Measurements from ENCODE around the gene CDH2. TPM values are rescaled to one million over a fixed set of nuclear protein-coding genes. Genes with fewer than 3 reads are reported as not detected.

CDH2 gene
- total RNA-seq, 4 donors from 2014 or later = 0.50 to 2.0 (median 1.4) TPM

- ATAC-seq (ENCODE audit: low FRiP score) (no peak), DNase-seq (ENCODE audit: low spot score) (no peak)
These were observed 126.4 kb downstream of the CDH2 start for GRCh38 chr18:28050545-28050944.

GRCh38 chr18:28048612-28049011 is 128.3 kb downstream of the CDH2 start:
- ATAC-seq (ENCODE audit: low FRiP score) = no peak
- no peak for DNase-seq (ENCODE audit: low spot score)
- TF ChIP-seq, protein P1, sequence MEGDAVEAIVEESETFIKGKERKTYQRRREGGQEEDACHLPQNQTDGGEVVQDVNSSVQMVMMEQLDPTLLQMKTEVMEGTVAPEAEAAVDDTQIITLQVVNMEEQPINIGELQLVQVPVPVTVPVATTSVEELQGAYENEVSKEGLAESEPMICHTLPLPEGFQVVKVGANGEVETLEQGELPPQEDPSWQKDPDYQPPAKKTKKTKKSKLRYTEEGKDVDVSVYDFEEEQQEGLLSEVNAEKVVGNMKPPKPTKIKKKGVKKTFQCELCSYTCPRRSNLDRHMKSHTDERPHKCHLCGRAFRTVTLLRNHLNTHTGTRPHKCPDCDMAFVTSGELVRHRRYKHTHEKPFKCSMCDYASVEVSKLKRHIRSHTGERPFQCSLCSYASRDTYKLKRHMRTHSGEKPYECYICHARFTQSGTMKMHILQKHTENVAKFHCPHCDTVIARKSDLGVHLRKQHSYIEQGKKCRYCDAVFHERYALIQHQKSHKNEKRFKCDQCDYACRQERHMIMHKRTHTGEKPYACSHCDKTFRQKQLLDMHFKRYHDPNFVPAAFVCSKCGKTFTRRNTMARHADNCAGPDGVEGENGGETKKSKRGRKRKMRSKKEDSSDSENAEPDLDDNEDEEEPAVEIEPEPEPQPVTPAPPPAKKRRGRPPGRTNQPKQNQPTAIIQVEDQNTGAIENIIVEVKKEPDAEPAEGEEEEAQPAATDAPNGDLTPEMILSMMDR (IDR thresholded peaks at IDR 0.05) = no peak

More at GRCh38 chr18:28050545-28050944, 126.4 kb downstream of the CDH2 start:
- TF ChIP-seq, protein P1 (IDR thresholded peaks at IDR 0.05) = no peak

DNA sequence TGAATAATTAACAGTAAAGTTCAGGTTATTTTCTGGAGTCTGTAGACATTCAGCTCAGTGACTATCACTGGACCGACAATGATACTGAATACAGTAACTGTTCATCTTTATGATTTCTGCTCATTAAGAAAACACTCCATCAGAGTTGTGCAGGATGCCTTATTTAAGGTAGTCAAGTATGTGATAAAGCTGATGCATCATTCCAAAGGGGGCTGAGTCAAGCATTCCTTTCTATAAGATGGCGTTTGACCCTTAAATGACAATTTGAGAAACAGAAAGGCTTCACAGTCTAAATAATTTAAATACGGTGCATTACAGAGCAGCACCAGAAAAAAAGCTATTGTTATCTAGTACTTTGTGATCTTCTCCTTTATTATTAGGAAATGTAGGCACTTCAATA is 131.1 kb downstream of the CDH2 start:
- DNase-seq (ENCODE audit: low spot score) (no peak), ATAC-seq (ENCODE audit: low FRiP score) (no peak)
- TF ChIP-seq, protein P1 (IDR thresholded peaks at IDR 0.05) = no peak

DNA sequence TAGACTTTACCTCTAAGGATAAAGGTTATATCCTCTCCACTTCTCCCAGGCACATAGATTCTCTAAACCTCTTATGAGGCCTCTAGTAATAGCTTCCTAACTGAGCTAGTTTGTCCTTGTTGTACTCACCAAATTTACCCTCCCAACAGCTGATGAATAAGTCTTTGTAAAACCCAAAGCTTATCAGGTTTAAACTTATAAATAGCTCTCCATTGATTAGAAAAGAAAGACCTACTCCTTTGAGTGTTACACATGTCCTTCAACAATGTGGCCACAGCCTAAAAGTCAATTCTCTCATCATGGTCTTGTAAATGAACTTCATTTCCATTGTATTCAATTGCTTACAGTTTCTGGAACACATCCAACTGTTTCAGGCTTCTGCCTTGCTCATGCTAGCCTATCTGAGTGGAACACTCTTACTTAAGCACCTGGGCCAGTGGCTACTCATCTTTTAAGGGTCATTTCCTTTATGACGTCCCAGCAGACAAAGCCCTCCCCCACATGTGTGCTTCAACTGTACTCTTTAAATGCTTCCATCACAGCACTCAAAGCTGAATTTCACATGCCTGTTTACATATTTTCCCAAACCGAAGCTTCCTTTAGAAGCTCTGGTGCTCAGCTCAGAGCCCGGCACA is 131.6 kb downstream of the CDH2 start:
- ATAC-seq (ENCODE audit: low FRiP score) (no peak), DNase-seq (ENCODE audit: low spot score) (no peak)
- TF ChIP-seq, protein P1 (IDR thresholded peaks at IDR 0.05) = no peak

- ATAC-seq (ENCODE audit: low FRiP score) = no peak
- TF ChIP-seq, protein P1 (IDR thresholded peaks at IDR 0.05) = no peak
- DNase-seq (ENCODE audit: low spot score) = no peak
These were observed 132.9 kb downstream of the CDH2 start for GRCh38 chr18:28044036-28044435.

DNA sequence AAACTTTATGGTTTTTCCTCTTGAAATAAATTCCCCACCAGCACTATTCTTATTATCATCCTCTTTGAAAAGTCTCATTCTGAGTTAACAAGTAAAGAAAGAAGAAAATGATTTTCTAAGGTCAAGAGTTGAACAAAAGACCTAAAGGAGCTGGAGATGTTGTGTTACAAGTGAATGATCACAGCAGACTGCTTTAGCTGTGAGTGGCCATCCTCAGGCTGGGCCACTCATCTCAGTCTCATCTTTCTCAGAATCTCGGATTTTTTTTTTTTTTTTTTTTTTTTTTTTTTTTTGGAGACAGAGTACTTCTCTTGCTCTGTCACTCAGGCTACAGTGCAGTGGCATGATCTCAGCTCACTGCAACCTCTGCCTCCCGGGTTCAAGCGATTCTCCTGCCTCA is 133.3 kb downstream of the CDH2 start:
- ATAC-seq (ENCODE audit: low FRiP score) (no peak), DNase-seq (ENCODE audit: low spot score) (no peak)
- TF ChIP-seq, protein P1 (IDR thresholded peaks at IDR 0.05) = no peak

GRCh38 chr18:28041366-28041765 is 135.6 kb downstream of the CDH2 start:
- TF ChIP-seq, protein P1 (IDR thresholded peaks at IDR 0.05) = no peak
- DNase-seq (ENCODE audit: low spot score) = no peak
- ATAC-seq (ENCODE audit: low FRiP score) = no peak
